Measurements from ENCODE around the gene SLC2A1.
"Not testable (repeated sequence)": the region's sequence is repeated elsewhere in the genome, so short reads cannot be mapped to it uniquely, and the experiment has no call there.

SLC2A1 gene

DNA sequence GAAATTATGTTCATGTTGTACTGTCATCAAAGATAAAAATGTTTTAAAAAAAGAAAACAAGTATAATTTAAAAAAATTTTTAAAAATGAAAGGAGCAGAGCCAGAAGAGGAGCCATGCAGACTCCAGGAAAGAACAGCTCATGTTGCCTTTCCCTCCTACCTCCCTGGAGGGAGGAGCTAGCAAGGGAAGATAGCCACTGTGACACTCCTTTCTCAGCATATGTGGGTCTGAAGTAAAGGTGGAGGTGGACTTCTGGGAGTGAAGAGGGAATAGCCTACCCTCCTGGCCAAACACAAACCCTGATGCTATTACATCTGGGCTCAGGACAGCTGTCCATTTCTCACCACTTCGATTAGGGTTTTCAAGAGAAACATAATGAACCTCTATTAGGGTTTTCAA is 54.2 kb downstream of the SLC2A1 start:
- Mint-ChIP-seq H3K9me3 (no peaks in the 10 kb centered on the region), H3K27ac (no peak overlapping the region), H3K36me3 (ENCODE audit: low read depth) (no peaks in the 10 kb centered on the region), H3K27me3 (ENCODE audit: low read depth) (peaks cover 5% of the 10 kb centered on the region), H3K4me1 (ENCODE audit: low read depth) (no peaks in the 10 kb centered on the region), H3K4me3 (no peak overlapping the region)

- H3K36me3 Mint-ChIP-seq (ENCODE audit: low read depth); H3K4me1 Mint-ChIP-seq (ENCODE audit: low read depth); H3K4me3 Mint-ChIP-seq; H3K27ac Mint-ChIP-seq: not testable (repeated sequence)
- peaks cover 43% of the 10 kb centered on the region for H3K27me3 Mint-ChIP-seq (ENCODE audit: low read depth)
- peaks cover 15% of the 10 kb centered on the region for H3K9me3 Mint-ChIP-seq
Observed at GRCh38 chr1:42899960-42900359, 58.7 kb downstream of the SLC2A1 start.

GRCh38 chr1:42891465-42892138 is 67.1 kb downstream of the SLC2A1 start:
- H3K9me3 Mint-ChIP-seq = no peaks in the 10 kb centered on the region
- H3K27me3 Mint-ChIP-seq (ENCODE audit: low read depth) = peaks cover 25% of the 10 kb centered on the region
- no peak overlapping the region for H3K27ac Mint-ChIP-seq
- no peaks in the 10 kb centered on the region for H3K36me3 Mint-ChIP-seq (ENCODE audit: low read depth)
- no peak overlapping the region for H3K4me3 Mint-ChIP-seq
- no peaks in the 10 kb centered on the region for H3K4me1 Mint-ChIP-seq (ENCODE audit: low read depth)

- no peaks in the 10 kb centered on the region for H3K36me3 Mint-ChIP-seq (ENCODE audit: low read depth)
Observed at GRCh38 chr1:42889264-42889663, 69.4 kb downstream of the SLC2A1 start.

GRCh38 chr1:42888013-42888633 is 70.5 kb downstream of the SLC2A1 start:
- H3K27me3 Mint-ChIP-seq (ENCODE audit: low read depth) = peaks cover 23% of the 10 kb centered on the region
- H3K4me1 Mint-ChIP-seq (ENCODE audit: low read depth) = no peaks in the 10 kb centered on the region
- no peaks in the 10 kb centered on the region for H3K36me3 Mint-ChIP-seq (ENCODE audit: low read depth)
- no peak overlapping the region for H3K4me3 Mint-ChIP-seq
- no peak overlapping the region for H3K27ac Mint-ChIP-seq
- no peaks in the 10 kb centered on the region for H3K9me3 Mint-ChIP-seq

More at GRCh38 chr1:42889264-42889663, 69.4 kb downstream of the SLC2A1 start:
- Mint-ChIP-seq H3K27ac (no peak overlapping the region), H3K27me3 (ENCODE audit: low read depth) (peaks cover 19% of the 10 kb centered on the region), H3K9me3 (no peaks in the 10 kb centered on the region), H3K4me3 (no peak overlapping the region), H3K4me1 (ENCODE audit: low read depth) (no peaks in the 10 kb centered on the region)

DNA sequence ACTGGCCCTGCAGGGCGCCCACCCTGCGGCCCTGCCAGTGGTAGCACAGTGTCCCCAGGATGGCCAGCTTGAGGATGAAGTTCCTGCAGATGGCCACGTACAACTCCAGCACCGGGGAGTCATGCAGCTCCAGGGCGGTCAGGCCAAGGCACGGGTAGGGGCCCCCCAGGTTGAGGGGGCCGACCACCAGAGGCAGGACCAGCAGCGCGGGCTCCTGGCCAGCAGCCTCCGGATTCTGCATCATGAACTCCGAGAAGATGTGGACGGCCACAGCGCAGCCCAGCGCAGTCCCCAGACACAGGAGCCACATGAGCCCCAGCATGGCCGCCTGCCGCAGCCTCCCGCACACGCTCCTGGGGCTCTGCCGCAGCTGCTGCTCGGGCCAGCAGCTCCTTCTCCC is 71.3 kb downstream of the SLC2A1 start:
- Mint-ChIP-seq H3K4me1 (ENCODE audit: low read depth) (no peaks in the 10 kb centered on the region), H3K27me3 (ENCODE audit: low read depth) (peaks cover 21% of the 10 kb centered on the region), H3K4me3 (no peak overlapping the region), H3K9me3 (no peaks in the 10 kb centered on the region), H3K27ac (no peak overlapping the region), H3K36me3 (ENCODE audit: low read depth) (no peaks in the 10 kb centered on the region)

- Mint-ChIP-seq H3K4me3 (no peak overlapping the region), H3K27ac (no peak overlapping the region), H3K4me1 (ENCODE audit: low read depth) (no peaks in the 10 kb centered on the region)
Observed at GRCh38 chr1:42886800-42887199, 71.9 kb downstream of the SLC2A1 start.

DNA sequence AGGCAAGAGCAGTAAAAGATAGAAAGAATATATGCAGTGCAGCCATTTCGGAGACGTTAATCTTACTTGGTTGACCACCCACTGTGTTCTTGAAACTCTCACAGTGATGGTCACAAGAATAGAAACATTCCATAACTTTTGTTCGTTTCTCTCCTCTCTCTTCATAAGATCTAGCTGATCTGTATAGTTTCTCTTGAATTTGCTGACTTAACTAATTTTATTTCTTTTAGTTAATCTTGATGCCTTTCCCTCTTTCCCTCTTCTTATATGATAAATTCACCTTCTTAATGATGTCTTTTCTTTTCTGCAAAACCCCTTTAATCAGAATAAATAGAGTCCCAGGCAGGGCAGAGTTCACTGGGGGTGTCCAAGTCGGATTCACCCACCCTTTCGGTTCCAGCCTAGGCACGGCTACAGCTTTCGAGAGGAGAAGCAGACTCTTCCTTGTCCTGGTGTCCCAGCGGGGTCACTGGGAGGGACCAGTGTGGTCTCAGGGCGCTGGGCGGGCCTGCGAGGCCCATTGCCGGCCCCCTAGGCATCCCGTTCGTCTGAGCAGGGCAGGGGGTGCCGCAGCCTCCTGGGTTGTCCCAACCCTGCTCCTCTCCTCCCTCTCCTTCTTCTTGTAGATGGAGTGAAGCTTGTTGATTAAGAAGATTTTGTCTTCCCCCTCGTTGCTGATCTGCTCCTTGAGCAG is 72.5 kb downstream of the SLC2A1 start:
- no peaks in the 10 kb centered on the region for H3K36me3 Mint-ChIP-seq (ENCODE audit: low read depth)
- H3K9me3 Mint-ChIP-seq = no peaks in the 10 kb centered on the region
- H3K4me3 Mint-ChIP-seq = no peak overlapping the region
- H3K27me3 Mint-ChIP-seq (ENCODE audit: low read depth) = peaks cover 12% of the 10 kb centered on the region
- no peak overlapping the region for H3K27ac Mint-ChIP-seq
- no peaks in the 10 kb centered on the region for H3K4me1 Mint-ChIP-seq (ENCODE audit: low read depth)

More at GRCh38 chr1:42886800-42887199, 71.9 kb downstream of the SLC2A1 start:
- Mint-ChIP-seq H3K27me3 (ENCODE audit: low read depth) (peaks cover 15% of the 10 kb centered on the region), H3K9me3 (no peaks in the 10 kb centered on the region), H3K36me3 (ENCODE audit: low read depth) (no peaks in the 10 kb centered on the region)

DNA sequence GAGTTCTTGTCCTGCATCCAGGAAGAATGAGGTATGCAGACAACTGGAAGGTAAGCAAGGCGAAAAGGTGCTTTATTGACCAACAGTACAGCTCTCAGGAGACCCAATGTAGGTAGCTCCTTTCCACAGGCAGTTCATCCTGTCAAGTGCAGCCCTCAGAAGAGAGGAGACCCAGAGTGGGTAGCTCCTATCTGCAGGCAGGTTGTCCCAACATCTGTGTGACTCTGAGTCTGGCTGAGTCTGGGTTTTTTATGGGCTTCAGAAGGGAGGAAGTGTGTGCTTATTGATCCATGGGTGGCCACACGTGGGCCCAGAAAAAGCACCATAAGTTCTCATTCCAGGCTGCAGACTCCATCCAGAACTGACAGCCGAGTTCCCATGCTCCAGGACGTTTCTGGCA is 78.3 kb downstream of the SLC2A1 start:
- Mint-ChIP-seq H3K27ac (no peak overlapping the region), H3K4me1 (ENCODE audit: low read depth) (no peaks in the 10 kb centered on the region), H3K36me3 (ENCODE audit: low read depth) (no peaks in the 10 kb centered on the region), H3K4me3 (no peak overlapping the region), H3K27me3 (ENCODE audit: low read depth) (peaks cover 15% of the 10 kb centered on the region), H3K9me3 (peaks cover 3% of the 10 kb centered on the region)

DNA sequence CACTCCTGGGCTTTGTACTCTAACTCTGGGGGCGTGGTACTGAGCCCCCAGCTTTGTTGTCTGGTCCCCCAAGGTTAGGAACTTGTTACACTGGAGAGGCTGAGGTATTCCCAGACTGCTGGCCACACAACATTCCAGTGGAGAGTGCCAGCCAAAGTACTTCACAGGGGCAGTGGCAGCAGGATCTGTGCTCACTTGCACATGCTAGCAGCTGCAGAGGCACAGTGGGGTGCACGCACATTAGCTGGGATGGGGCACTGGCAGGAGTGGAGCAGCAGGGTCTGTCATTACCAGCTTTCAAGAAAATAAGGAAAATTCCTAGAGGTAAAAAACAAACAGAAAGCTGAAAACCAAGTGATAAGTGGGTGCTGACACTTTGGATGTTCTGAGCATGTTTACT is 81.3 kb downstream of the SLC2A1 start:
- Mint-ChIP-seq H3K27ac (no peak overlapping the region), H3K9me3 (peaks cover 10% of the 10 kb centered on the region)

DNA sequence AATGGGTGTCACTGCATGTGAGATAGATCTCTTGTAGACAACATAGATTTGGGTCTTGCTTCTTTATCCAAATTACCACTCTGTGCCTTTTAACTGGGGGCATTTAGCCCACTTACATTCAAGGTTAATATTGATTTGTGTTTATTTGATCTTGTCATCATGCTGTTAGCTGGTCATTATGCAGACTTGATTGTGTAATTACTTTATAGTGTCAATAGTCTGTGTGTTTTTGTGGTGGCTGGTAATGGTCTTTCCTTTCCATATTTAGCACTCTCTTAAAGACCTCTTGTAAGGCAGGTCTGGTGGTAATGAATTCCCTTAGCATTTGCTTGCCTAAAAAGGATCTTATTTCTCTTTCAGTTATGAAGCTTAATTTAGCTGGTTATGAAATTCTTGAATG is 82.7 kb downstream of the SLC2A1 start:
- peaks cover 10% of the 10 kb centered on the region for H3K9me3 Mint-ChIP-seq
- H3K27ac Mint-ChIP-seq = no peak overlapping the region
- no peaks in the 10 kb centered on the region for H3K36me3 Mint-ChIP-seq (ENCODE audit: low read depth)
- peaks cover 3% of the 10 kb centered on the region for H3K27me3 Mint-ChIP-seq (ENCODE audit: low read depth)
- H3K4me1 Mint-ChIP-seq (ENCODE audit: low read depth) = no peaks in the 10 kb centered on the region
- H3K4me3 Mint-ChIP-seq = no peak overlapping the region

More for the DNA sequence above, 81.3 kb downstream of the SLC2A1 start:
- H3K4me1 Mint-ChIP-seq (ENCODE audit: low read depth) = no peaks in the 10 kb centered on the region
- H3K4me3 Mint-ChIP-seq = no peak overlapping the region
- peaks cover 3% of the 10 kb centered on the region for H3K27me3 Mint-ChIP-seq (ENCODE audit: low read depth)
- no peaks in the 10 kb centered on the region for H3K36me3 Mint-ChIP-seq (ENCODE audit: low read depth)

Measured in T-helper 1 cell treated with Interleukin-12 subunit alpha and Interleukin-12 subunit beta and Interleukin-4 antibody, amounts not matched to agents 30 μg/mL and 1 μg/mL, for 36 hours (primary cell).